Thyroid gland (tissue), 4 donors: Measurements from ENCODE around the gene OR4M1.
"Not testable (repeated sequence)": the region's sequence is repeated elsewhere in the genome, so short reads cannot be mapped to it uniquely, and the experiment has no call there.

Experiments used
- POLR2A ChIP-seq, 2 donors: fragments of 450-650 bp; IDR thresholded peaks; one replicate each; pipeline ENCODE4 v1.6.1; 2017; ENCODE audit warnings: antibody characterized with exemption in 2 of 2, mild to moderate bottlenecking in 2 of 2, moderate library complexity in 1 of 2
- TF ChIP-seq, protein P1 (sequence below), 6 experiments: fragments of 200-600 bp in 3 of 6; fragments of 450-650 bp in 3 of 6; sonication (generic) in 3 of 6; IDR thresholded peaks; one replicate each; pipeline ENCODE4 v1.5.1; 2016 to 2019; ENCODE audit warnings: antibody characterized with exemption in 6 of 6, mild to moderate bottlenecking in 2 of 6, inconsistent platforms in 1 of 6, moderate library complexity in 1 of 6

DNA sequence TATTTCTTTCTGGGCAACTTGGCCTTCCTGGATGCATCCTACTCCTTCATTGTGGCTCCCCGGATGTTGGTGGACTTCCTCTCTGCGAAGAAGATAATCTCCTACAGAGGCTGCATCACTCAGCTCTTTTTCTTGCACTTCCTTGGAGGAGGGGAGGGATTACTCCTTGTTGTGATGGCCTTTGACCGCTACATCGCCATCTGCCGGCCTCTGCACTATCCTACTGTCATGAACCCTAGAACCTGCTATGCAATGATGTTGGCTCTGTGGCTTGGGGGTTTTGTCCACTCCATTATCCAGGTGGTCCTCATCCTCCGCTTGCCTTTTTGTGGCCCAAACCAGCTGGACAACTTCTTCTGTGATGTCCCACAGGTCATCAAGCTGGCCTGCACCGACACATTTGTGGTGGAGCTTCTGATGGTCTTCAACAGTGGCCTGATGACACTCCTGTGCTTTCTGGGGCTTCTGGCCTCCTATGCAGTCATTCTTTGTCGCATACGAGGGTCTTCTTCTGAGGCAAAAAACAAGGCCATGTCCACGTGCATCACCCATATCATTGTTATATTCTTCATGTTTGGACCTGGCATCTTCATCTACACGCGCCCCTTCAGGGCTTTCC is 54.4 kb downstream of the OR4M1 start:
- not testable (repeated sequence) for TF ChIP-seq POLR2A (IDR thresholded peaks at IDR 0.05)
- TF ChIP-seq, protein P1, sequence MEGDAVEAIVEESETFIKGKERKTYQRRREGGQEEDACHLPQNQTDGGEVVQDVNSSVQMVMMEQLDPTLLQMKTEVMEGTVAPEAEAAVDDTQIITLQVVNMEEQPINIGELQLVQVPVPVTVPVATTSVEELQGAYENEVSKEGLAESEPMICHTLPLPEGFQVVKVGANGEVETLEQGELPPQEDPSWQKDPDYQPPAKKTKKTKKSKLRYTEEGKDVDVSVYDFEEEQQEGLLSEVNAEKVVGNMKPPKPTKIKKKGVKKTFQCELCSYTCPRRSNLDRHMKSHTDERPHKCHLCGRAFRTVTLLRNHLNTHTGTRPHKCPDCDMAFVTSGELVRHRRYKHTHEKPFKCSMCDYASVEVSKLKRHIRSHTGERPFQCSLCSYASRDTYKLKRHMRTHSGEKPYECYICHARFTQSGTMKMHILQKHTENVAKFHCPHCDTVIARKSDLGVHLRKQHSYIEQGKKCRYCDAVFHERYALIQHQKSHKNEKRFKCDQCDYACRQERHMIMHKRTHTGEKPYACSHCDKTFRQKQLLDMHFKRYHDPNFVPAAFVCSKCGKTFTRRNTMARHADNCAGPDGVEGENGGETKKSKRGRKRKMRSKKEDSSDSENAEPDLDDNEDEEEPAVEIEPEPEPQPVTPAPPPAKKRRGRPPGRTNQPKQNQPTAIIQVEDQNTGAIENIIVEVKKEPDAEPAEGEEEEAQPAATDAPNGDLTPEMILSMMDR (IDR thresholded peaks at IDR 0.05), result not testable (repeated sequence)
